Activated naive CD8-positive, alpha-beta T cell treated with anti-CD3 and anti-CD28 coated beads, Interleukin-2, amount 10 ng/mL, durations not matched to agents 7 days and 5 days (primary cell): Measurements from ENCODE around the gene DIP2B. TPM values are rescaled to one million over a fixed set of nuclear protein-coding genes. Genes with fewer than 3 reads are reported as not detected.
"Not testable (repeated sequence)": the region's sequence is repeated elsewhere in the genome, so short reads cannot be mapped to it uniquely, and the experiment has no call there.

Source experiments
- ATAC-seq: fragments of 150-1000 bp; cut with Tn5 transposase; one replicate; pipeline ENCODE4 v1.10.0; 2021; ENCODE audit warnings: low read depth, moderate library complexity
- POLR2A ChIA-PET: fragments of 350-600 bp; sonication (Branson Sonifier 250); formaldehyde crosslinking; loops from one replicate; lab custom pipeline; 2021; ENCODE audit warnings: antibody characterized with exemption; lab: Charles Lee
- DNase-seq: peaks from one replicate; pipeline ENCODE4 v3.0.0; 2021
- H3K27ac Mint-ChIP-seq: one replicate; pipeline ENCODE4 v1.8.0; 2022; ENCODE audit warnings: mild to moderate bottlenecking, mixed read lengths
- H3K27me3 Mint-ChIP-seq: one replicate; pipeline ENCODE4 v1.8.0; 2022; ENCODE audit warnings: mild to moderate bottlenecking, moderate library complexity, mixed read lengths
- H3K36me3 Mint-ChIP-seq: one replicate; pipeline ENCODE4 v1.8.0; 2021; ENCODE audit warnings: mild to moderate bottlenecking, mixed read lengths
- H3K4me1 Mint-ChIP-seq: one replicate; pipeline ENCODE4 v1.8.0; 2021; ENCODE audit warnings: mixed read lengths
- H3K4me3 Mint-ChIP-seq: one replicate; pipeline ENCODE4 v1.8.0; 2022; ENCODE audit warnings: mild to moderate bottlenecking, moderate library complexity, mixed read lengths
- H3K9me3 Mint-ChIP-seq: one replicate; pipeline ENCODE4 v1.8.0; 2021; ENCODE audit warnings: mixed read lengths
- total RNA-seq, 2 experiments: library from RNA; stranded (reverse); gene quantifications; one replicate each; pipeline ENCODE4 v1.2.3, GENCODE V29; 2021

The DIP2B gene
- total RNA-seq, 2 experiments from 2014 or later: 19.5 to 21.3 TPM

- Mint-ChIP-seq H3K27me3 (no peaks in the 10 kb centered on the region), H3K4me3 (peak overlapping the region; percentile 94), H3K9me3 (no peaks in the 10 kb centered on the region), H3K36me3 (peaks cover 5% of the 10 kb centered on the region), H3K27ac (peak overlapping the region; percentile 84), H3K4me1 (peaks cover 47% of the 10 kb centered on the region)
- POLR2A ChIA-PET: interaction anchor here (0.9 to 3.2 kb wide), 7 partner anchors 9 to 256 kb away, joined by 4 to 20 read pairs (median 7); partner anchors contain the start of gene ATF1
- ATAC-seq (no peak), DNase-seq (no peak)
Observed at GRCh38 chr12:50508414-50508813, 3.6 kb downstream of the DIP2B start.

- peak overlapping the region; percentile 94 for H3K4me3 Mint-ChIP-seq
- H3K36me3 Mint-ChIP-seq: peaks cover 5% of the 10 kb centered on the region
- no peaks in the 10 kb centered on the region for H3K9me3 Mint-ChIP-seq
- H3K27me3 Mint-ChIP-seq: no peaks in the 10 kb centered on the region
- DNase-seq (no peak), ATAC-seq (no peak)
- POLR2A ChIA-PET: interaction anchor here (0.9 to 3.2 kb wide), 8 partner anchors 9 to 255 kb away, joined by 4 to 20 read pairs (median 6); partner anchors contain the start of gene ATF1
- peak overlapping the region; percentile 75 for H3K27ac Mint-ChIP-seq
- H3K4me1 Mint-ChIP-seq: peaks cover 48% of the 10 kb centered on the region
Observed at GRCh38 chr12:50508970-50509663, 4.3 kb downstream of the DIP2B start.

- Mint-ChIP-seq H3K9me3 (no peaks in the 10 kb centered on the region), H3K27me3 (no peaks in the 10 kb centered on the region), H3K27ac (peak overlapping the region; percentile 94), H3K36me3 (peaks cover 6% of the 10 kb centered on the region), H3K4me1 (peaks cover 31% of the 10 kb centered on the region), H3K4me3 (peak overlapping the region; percentile 73)
- POLR2A ChIA-PET: interaction anchor here (2.3 kb wide), 1 partner anchor 9 kb away, joined by 15 read pairs; the partner anchor contains the start of gene DIP2B
- ATAC-seq: peak; percentile 72
- no peak for DNase-seq
Observed at GRCh38 chr12:50514526-50515276, 9.9 kb downstream of the DIP2B start.

- Mint-ChIP-seq H3K36me3 (peaks cover 6% of the 10 kb centered on the region), H3K4me1 (peaks cover 35% of the 10 kb centered on the region), H3K27me3 (no peaks in the 10 kb centered on the region), H3K4me3 (peak overlapping the region; percentile 73), H3K9me3 (no peaks in the 10 kb centered on the region), H3K27ac (peak overlapping the region; percentile 78)
- POLR2A ChIA-PET: interaction anchor here (0.7 to 2.3 kb wide), 2 partner anchors 10 to 17 kb away, joined by 3 to 15 read pairs; partner anchors contain the start of gene DIP2B
- DNase-seq (no peak), ATAC-seq (no peak)
Observed at GRCh38 chr12:50515587-50515986, 10.8 kb downstream of the DIP2B start.

- H3K36me3 Mint-ChIP-seq: peaks cover 9% of the 10 kb centered on the region
- peak; percentile 76 for ATAC-seq
Observed at GRCh38 chr12:50517421-50518048, 12.8 kb downstream of the DIP2B start.

GRCh38 chr12:50518090-50518489 is 13.3 kb downstream of the DIP2B start:
- Mint-ChIP-seq H3K27ac (no peak overlapping the region), H3K9me3 (no peaks in the 10 kb centered on the region), H3K36me3 (peaks cover 11% of the 10 kb centered on the region), H3K4me3 (no peak overlapping the region), H3K27me3 (no peaks in the 10 kb centered on the region), H3K4me1 (peaks cover 40% of the 10 kb centered on the region)
- POLR2A ChIA-PET: interaction anchor here (0.7 to 2.1 kb wide), 5 partner anchors 8 to 700 kb away, joined by 3 to 14 read pairs (median 3); partner anchors contain the start of genes DIP2B and POU6F1
- ATAC-seq (no peak), DNase-seq (no peak)

More at GRCh38 chr12:50517421-50518048, 12.8 kb downstream of the DIP2B start:
- Mint-ChIP-seq H3K9me3 (no peaks in the 10 kb centered on the region), H3K4me1 (peaks cover 38% of the 10 kb centered on the region), H3K4me3 (no peak overlapping the region), H3K27ac (no peak overlapping the region), H3K27me3 (no peaks in the 10 kb centered on the region)
- DNase-seq: no peak
- POLR2A ChIA-PET: interaction anchor here (0.7 to 2.1 kb wide), 4 partner anchors 9 to 14 kb away, joined by 3 to 14 read pairs (median 4); partner anchors contain the start of gene DIP2B

- no peak for ATAC-seq
- Mint-ChIP-seq H3K27ac (peak overlapping the region; percentile 86), H3K4me3 (peak overlapping the region; percentile 35), H3K4me1 (peaks cover 40% of the 10 kb centered on the region), H3K9me3 (no peaks in the 10 kb centered on the region), H3K36me3 (peaks cover 18% of the 10 kb centered on the region), H3K27me3 (no peaks in the 10 kb centered on the region)
- no peak for DNase-seq
- POLR2A ChIA-PET: interaction anchor here (1.0 to 2.4 kb wide), 3 partner anchors 11 to 118 kb away, joined by 3 to 15 read pairs (median 14); no protein-coding TSS in a partner anchor
Observed at GRCh38 chr12:50519353-50519752, 14.6 kb downstream of the DIP2B start.

- no peak for DNase-seq
- no peak for ATAC-seq
- Mint-ChIP-seq H3K4me1 (peaks cover 35% of the 10 kb centered on the region), H3K36me3 (peaks cover 19% of the 10 kb centered on the region), H3K27me3 (no peaks in the 10 kb centered on the region), H3K27ac (peak overlapping the region; percentile 86), H3K4me3 (peak overlapping the region; percentile 76), H3K9me3 (no peaks in the 10 kb centered on the region)
- POLR2A ChIA-PET: interaction anchor here (0.7 to 2.4 kb wide), 5 partner anchors 12 to 506 kb away, joined by 3 to 15 read pairs (median 4); partner anchors contain the start of genes DIP2B and SLC11A2
Observed at GRCh38 chr12:50520416-50521207, 15.8 kb downstream of the DIP2B start.

- DNase-seq, H3K27ac Mint-ChIP-seq, ATAC-seq, H3K9me3 Mint-ChIP-seq, H3K4me3 Mint-ChIP-seq, H3K27me3 Mint-ChIP-seq: not testable (repeated sequence)
- Mint-ChIP-seq H3K36me3 (peaks cover 22% of the 10 kb centered on the region), H3K4me1 (peaks cover 38% of the 10 kb centered on the region)
- POLR2A ChIA-PET: interaction anchor here (1.2 to 2.4 kb wide), 2 partner anchors 11 to 13 kb away, joined by 4 to 15 read pairs; no protein-coding TSS in a partner anchor
Observed at GRCh38 chr12:50521781-50522180, 17.0 kb downstream of the DIP2B start.

GRCh38 chr12:50523772-50524171 is 19.0 kb downstream of the DIP2B start:
- Mint-ChIP-seq H3K9me3 (no peaks in the 10 kb centered on the region), H3K36me3 (peaks cover 25% of the 10 kb centered on the region), H3K27ac (no peak overlapping the region), H3K27me3 (no peaks in the 10 kb centered on the region), H3K4me1 (peaks cover 41% of the 10 kb centered on the region), H3K4me3 (no peak overlapping the region)
- DNase-seq (no peak), ATAC-seq (no peak)
- POLR2A ChIA-PET: interaction anchor here (1.2 kb wide), 1 partner anchor 15 kb away, joined by 4 read pairs; no protein-coding TSS in a partner anchor

- Mint-ChIP-seq H3K4me1 (peaks cover 40% of the 10 kb centered on the region), H3K27ac (peak overlapping the region; percentile 37), H3K36me3 (peaks cover 28% of the 10 kb centered on the region), H3K4me3 (no peak overlapping the region), H3K27me3 (no peaks in the 10 kb centered on the region), H3K9me3 (no peaks in the 10 kb centered on the region)
- POLR2A ChIA-PET: interaction anchor here (0.7 to 1.2 kb wide), 2 partner anchors 16 to 27 kb away, joined by 4 read pairs; no protein-coding TSS in a partner anchor
- ATAC-seq (no peak), DNase-seq (no peak)
Observed at GRCh38 chr12:50524621-50525020, 19.8 kb downstream of the DIP2B start.

GRCh38 chr12:50525422-50525821 is 20.6 kb downstream of the DIP2B start:
- peak overlapping the region; percentile 37 for H3K27ac Mint-ChIP-seq

More at GRCh38 chr12:50525422-50525821, 20.6 kb downstream of the DIP2B start:
- Mint-ChIP-seq H3K4me1 (peaks cover 34% of the 10 kb centered on the region), H3K9me3 (no peaks in the 10 kb centered on the region), H3K4me3 (no peak overlapping the region), H3K36me3 (peaks cover 28% of the 10 kb centered on the region), H3K27me3 (no peaks in the 10 kb centered on the region)
- DNase-seq (no peak), ATAC-seq (no peak)
- POLR2A ChIA-PET: interaction anchor here (1.2 kb wide), 1 partner anchor 8 kb away, joined by 3 read pairs; no protein-coding TSS in a partner anchor
